Measurements from ENCODE around the gene MRPS6.

MRPS6 gene

DNA sequence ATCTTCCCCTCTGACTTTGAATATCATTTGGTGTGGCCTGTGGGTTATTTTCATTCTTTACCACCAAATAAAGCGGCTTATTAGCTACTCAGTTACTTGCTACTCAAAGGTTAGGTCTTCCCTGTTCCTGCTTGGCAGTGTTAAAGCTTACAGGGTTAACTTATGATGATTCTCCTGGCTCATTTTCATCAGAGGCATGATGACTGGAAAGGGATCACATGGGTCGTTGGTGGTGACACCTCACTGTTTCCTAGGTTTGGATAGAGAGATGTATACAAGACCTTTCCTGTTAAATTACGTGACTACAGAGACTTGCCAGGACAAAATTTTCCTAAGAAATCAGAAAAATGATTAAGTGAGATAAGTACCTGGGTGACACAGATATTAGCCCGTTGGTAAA, 27.4 kb downstream of the MRPS6 start:
- DNase-seq (ENCODE audit: low read depth), result no peak

DNA sequence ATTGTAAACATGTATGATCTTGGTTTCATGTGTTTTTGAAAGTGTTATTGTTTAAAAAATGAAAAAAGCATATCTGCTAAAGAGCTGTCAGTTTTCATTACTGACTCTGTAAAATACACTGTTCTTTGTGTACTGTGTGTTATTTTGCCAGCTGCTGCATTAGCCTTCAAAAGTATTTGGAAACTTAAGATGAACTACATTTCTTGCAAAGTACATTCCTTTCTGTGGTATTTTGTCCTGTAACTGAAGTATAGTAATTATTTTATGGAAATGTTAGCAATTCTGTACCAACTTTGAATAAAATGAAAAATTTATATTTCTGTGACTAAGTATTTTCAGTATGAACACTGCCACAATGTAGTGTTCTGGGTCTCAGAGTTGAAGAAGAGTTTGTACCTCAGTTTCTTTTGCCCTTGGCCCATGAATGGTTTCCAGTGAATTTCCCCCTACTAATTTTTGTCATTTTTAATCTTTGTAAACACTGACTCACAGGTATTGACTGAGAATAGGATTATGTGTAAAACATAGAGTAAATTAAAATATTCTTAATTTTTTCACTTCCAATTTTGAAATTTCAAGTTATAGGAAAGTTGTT, 32.7 kb downstream of the MRPS6 start:
- peak; percentile 37 for DNase-seq (ENCODE audit: low read depth)

DNA sequence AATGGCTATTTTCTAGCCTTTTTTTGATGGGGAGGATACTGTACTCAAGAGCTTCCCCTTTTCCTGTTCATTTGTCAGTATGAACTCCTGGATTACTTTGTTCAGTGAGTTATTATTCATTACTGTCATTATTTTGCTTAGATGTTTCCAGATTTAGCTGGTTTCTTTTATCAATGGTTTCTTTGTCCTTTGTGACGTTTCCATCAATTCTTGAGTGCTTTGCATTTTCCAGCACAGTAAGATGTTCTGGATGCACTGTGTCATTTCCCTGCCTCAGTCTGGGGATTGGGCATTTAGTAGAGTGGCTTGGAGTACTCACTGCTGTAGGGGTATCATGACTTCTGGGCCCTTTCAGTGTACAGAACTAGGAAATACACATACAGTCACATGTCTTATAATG, 34.2 kb downstream of the MRPS6 start:
- DNase-seq (ENCODE audit: low read depth), result no peak

DNA sequence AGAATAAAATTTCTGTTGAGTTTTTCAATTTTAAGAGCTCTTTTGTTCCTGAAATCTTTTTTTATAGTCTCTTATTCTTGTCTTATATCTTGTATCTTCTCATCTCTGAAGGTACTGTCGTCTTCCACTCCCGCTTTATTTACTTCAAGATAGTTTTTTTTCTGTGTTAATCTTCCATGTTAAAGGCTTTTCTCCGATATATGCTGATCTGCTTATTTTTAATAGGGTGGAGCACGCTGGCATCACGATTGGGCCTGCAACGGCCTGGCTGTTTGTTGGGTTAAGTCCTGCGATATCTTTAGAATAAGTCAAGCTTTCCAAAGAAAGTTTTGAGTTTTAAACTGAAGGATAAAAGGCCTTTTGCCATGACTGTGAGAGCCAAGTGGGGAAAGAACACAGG, 35.7 kb downstream of the MRPS6 start:
- no peak for DNase-seq (ENCODE audit: low read depth)

DNA sequence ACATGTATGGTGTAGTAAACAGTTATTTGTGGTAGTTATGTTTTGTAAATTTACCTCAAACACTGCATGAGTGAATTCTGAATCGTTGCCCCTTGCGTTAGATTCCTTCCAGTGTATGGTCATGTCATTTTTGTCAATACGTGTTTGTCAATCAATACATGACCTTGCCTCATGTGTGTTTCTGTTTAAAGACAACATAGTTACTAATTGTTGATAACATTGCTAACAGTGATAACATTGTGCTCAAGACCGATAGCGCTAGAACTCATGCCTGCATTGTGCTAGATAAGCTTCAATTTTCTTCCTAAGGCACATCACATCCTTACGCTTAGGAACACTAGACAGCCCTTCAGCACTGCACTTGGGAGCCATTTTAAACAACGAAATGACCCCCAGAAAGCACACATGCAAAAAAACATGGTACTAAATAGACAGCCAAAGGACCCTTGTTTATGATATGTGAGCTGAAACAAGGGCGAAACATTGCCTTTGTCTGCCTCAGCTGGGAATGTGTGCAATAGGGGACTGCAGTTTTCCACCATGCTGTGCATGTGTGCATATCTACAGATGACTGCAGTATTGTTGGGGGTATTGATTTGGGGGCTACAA, 37.3 kb downstream of the MRPS6 start:
- DNase-seq (ENCODE audit: low read depth), result no peak

DNA sequence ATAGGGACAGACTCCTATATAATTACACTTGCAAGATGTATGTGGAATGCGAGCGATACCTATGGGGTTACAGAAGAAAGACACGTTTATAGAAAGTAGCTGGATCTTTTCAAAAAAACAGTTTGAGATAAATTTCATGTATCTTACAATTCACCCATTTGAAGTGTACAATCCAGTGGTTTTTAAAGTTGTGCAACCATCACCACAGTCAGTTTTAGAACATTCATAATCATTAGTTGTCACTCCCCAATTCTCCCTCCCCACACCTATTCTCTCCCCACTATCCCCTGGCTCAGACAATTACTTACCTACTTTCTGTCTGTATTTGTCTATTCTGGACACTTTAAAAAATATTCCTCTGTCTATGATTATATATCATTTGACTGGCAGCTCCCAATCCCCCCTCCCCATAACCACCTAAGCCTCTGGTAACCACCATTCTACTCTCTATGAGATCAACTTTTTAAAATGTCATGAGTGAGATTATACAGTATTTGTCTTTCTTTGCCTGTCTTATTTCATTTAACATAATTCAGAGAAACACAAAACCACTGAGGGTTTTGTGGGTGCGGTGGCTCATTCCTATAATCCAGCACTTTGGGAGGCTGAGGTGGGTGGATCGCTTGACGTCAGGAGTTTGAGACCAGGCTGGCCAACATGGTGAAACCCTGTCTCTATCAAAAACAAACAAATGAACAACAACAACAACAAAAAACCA, 39.1 kb downstream of the MRPS6 start:
- no peak for DNase-seq (ENCODE audit: low read depth)

DNA sequence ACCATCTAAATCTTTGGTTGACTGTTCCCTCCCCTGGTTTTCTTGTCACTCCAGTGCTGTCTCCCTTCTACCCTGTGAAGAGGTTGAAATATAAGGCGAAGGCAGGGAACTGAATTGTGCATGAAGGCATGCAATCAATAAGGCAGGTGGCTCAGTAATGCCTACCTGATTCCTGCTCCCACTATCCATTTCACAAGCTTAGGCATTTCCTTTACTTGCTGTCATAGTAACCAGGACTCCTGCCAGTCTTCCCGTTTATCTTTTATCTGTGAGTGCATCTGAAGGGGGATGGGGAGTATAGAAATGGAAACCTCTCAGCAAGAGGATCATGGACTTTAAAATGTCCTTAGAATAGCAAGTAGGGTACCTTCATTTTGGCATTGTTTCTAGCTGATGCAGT, 40.5 kb downstream of the MRPS6 start:
- peak; percentile 44 for DNase-seq (ENCODE audit: low read depth)

DNA sequence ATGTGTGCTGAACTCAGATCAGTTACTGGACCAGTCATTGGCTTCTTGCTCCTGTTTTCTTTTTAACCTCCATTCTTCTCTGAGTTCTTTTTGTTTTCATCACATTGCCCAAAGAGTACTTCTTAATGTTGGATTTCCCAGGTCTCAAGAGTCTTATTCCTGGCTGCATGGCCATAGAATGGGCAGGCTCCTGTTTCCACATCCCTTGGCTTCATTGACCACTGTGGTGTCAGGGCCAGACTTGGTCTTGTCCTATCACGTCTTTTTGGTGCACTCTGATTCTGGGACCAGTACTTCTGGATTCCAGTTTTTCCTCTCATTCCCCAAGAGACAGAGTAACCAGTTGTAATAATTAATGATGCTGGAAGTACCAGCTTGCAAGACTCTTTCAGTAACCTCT, 41.8 kb downstream of the MRPS6 start:
- no peak for DNase-seq (ENCODE audit: low read depth)

DNA sequence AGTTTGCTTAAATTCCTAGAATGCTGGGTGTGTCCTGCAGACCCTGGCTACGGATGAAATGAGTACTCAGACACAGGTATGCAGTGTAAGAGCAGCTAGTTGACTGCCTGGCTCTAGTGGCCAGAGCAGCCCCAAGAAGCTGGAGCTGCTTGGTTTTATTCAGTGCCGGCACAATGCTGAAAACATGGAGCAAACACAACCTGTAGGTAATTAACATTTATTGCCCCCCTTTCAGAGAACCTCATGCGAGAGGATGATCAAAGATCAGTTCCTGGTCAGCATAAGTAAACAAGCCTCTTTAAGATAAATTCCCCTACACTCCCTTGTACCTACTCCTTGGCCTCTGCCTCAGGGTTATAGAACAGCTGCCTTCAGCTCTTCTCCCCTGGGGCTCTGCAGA, 43.2 kb downstream of the MRPS6 start:
- no peak for DNase-seq (ENCODE audit: low read depth)

DNA sequence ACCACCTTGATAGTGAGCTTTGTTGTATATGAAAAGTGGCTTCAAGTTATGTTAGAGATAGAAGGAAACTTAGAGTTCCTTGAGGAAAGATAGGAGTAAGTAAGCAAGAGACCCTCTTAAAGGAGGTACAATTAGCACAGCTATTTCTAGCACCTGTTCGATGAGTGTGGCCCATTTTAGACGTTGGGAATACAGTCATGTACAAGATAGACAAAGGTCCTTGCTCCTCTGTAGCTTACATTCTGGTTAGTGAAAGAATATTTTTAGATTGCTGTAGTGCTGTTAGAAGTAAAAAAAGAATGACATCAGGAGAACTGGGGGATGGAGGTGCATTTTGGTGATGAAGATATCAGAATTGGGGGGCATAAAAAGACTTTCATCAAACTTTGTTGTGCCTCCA, 47.5 kb downstream of the MRPS6 start:
- DNase-seq (ENCODE audit: low read depth), result no peak

DNA sequence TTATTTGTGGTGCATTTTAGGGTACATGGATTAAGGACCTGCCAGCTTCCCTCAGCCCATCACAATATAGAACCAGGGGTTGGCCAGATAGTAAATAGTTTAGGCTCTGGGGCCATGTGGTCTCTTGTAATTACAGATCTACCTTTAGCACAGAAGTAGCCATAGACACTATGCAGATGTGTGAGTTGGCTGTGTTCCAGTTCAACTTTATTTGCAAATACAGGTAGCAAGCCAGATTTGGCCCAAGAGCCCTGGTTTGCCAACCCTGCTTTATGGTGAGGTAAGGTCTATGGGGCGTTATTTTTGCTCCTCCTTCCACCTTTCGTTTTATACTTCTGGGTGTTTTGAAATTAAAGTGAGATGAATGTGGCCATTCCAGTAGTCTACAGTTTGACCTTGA, 48.7 kb downstream of the MRPS6 start:
- DNase-seq (ENCODE audit: low read depth), result no peak

DNA sequence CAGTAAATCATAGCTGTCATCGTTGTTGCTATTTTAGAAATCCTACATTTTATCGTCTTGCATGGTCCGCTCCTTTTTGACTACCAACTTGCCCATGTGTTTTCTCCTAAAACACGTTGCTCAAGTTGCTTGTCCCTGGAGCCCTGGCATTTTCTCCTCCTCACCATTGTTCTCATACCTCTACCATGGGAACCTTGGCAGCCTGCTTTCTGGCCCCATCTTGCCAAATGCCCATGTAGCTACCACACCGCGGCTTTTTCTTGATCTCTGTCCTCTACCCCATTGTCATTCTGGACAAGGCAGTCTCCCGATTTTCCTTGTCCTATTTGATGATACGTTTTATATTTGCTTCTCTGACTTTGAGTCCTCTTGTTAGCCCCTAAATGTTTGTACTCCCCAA, 50.2 kb downstream of the MRPS6 start:
- no peak for DNase-seq (ENCODE audit: low read depth)

DNA sequence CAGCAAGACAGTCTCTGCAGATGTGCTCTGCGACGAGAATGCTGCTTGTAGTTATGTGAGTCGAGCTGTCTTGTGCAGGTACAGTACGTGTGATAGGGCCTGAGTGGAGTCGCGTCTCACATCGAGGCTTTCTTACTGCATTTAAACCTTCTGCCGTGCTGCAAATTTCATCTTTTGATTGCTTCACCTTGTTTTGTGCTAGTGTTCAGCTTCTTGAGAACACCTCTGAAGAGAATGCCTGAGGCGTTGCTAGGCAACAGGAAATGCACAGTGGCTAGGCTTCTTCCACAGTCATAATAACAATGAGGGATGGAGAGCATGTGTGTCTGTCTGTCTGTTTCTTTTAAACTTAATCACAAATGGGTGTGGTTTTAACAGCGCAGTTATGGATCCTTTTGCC, 52.9 kb downstream of the MRPS6 start:
- peak; percentile 68 for DNase-seq (ENCODE audit: low read depth)

DNA sequence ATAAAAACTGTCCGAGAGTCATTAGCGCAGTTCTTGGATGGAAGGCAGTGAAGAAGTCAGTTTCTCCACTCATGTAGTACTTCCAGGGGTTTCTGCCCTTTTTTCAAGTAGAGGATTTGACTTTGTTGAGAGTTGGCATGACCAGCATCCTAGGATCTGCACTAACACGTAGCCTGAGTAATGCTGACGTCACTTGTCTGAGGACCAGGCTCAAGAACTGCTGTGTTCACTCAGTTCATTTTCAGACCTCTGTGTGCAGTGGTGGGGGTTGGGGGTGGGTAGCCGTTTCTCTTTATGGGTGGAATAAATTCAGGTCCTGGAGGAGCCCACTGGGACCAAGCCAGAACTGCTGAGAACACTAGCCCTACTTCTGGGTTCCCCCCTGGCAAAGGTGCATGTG, 53.3 kb downstream of the MRPS6 start:
- peak; percentile 62 for DNase-seq (ENCODE audit: low read depth)

DNA sequence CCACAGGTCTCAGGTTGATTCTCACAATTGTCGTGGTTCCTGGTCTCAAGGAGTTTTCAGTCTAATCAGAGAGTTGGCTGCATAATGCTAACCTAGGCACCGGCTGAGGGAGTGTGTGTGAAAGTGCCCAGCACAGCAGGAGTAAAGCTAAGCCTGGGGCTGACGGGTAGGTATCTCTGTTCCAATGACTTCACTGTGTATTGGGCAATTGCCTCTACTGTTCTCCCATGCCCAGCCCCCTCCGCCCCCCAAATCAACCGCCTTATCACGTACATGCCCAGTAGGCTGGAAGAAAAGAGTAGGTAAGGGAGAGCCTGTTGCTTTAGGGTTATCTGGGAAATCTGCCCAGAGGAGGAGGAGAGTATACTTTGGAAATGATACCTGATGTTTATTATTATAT, 54.7 kb downstream of the MRPS6 start:
- no peak for DNase-seq (ENCODE audit: low read depth)

DNA sequence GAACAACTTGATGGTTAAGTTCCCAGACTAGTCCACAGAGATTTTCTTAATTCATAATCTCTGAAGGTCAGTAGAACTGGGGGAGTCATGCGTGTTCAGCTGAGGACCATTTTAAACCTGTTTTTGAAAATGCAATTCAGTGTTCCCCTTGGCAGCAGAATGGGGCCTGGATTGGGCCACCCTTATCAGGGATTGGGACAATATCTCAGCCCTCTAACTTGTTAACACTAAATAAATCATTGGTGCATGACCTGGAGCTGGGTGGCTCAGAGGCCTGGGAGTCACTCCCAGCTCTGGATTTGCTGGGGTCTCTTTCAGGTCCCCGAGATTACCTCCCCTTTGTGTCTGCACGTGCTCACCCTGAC, 55.3 kb downstream of the MRPS6 start:
- no peak for DNase-seq (ENCODE audit: low read depth)

DNA sequence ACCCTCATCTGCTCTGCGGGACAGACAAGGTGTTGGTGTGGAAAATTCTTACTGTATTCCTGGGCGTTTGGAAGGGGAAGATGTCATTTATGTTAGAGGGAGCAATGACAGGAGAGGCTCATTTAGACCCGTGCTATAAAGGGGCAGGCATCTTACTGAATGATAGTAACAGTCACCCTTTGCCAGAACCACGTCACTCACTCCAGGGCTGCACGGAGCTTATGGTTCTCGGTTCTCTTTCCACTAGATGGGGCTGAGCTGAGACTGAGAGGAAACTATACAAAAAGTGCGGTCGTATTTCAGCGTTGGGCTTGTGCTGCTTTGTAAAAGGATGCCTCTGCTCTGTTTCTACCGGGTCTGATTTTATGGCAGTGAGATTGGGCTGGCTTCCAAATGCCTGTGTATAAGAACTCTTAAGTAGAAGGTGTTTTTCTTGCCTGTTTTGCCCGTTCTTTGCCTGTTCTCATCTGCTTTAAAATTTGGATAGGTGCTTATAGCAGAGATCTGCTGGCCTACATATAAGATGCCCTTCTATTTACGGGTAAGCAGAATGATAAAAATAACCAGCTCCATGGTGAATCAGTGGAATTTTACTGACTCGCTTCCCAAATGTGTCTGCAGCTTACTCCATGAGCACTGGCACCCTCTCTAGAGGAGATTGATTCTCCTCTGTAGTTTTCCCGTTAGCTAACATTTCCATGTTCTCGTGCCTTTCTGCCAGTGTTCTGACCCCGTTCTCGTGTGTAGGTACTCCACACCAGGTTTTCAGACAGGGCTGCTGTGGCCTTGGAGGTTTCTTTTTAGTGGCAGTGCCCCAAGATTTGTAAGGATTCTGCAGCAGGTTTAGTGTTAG, 55.9 kb downstream of the MRPS6 start:
- DNase-seq (ENCODE audit: low read depth), result peak; percentile 92

DNA sequence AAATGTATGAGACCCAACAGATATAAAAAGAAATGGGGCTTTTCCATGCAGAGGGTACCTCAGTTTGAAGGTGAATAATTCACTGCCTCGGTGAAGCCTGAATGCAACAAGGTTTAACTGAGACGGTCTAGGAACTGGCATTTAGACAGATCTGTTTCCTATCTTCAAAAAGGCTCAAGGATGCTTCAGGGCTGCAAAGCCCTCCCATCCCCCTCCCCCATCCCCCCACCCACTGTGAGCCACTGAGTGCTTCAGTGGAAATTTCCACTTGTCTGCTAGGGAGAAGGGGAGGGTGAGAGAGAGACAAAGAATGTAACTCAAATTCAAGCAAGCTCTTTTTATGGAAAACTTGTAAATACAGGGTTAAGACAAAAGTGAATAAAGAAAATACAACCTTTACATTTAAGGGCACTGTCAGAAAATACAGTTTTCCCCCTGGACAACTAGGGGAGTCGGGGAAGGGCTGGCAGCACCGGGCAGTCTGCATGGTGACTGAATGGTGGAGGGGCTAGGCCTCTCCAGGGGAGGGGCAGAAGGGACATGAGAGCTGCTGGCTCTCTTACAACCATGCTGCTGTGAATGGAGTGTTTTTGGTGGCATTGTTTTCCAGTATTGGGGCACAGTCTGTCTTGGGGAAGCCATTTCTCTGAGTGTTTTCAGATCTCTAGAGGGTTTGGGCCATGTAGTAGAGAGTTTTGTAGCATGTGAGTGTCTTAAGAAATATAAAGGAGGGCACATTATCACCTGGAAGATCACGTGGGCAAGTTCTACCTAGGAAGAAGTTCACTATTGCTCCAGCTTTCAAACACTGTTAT, 56.7 kb downstream of the MRPS6 start:
- peak; percentile 70 for DNase-seq (ENCODE audit: low read depth)

DNA sequence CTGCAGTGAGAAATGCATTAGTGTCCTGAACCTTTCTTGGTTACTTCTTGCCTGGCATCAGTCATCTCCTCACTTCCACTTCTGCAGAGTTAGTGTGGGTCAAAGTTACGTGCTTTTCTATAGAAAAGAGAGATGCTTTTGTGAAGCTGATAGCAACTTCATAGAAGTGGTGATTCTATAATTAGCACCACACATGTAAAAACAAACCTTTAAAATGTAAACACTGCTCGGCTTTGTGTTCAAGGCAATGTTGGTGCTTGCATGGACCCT, 57.3 kb downstream of the MRPS6 start:
- no peak for DNase-seq (ENCODE audit: low read depth)

DNA sequence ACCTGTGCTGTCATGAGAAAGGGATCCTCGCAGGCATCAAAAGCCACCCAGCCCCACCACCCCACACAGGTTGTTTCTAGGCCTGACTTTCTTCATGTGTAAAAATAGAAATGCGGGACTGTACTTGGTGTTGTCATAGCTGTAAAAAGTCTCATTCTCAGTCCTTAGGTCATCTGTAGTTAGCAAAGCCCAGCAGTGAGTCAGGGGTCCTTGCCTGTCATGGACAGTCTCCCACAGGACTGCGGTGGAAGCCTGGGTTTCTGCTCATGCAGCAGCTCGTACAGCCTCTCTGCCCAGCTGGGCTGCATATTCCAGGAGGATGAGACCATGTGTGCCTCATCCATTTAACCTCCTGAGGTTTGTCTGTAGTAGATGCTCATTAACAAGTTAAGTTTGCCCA, 58.2 kb downstream of the MRPS6 start:
- peak; percentile 7 for DNase-seq (ENCODE audit: low read depth)

DNA sequence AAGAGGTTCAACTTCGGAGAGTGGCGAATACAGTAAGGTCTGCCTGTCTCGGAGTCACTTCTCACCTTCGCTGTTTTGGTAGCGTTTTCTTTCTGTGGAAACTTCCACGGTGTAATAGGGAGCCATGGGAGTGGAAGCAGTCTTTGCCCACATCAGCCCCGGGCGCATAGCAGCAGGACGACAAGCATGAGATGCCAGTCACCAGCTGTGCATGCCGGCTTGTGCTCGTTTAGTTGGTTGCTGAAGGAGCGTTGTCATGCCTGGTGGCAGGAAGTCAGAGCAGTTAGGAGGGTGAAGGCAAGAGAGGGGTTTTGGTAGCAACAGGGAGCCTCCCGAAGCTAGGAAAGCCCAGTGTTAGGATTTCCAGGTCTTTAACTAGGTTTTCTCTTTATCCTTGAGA, 58.8 kb downstream of the MRPS6 start:
- no peak for DNase-seq (ENCODE audit: low read depth)

DNA sequence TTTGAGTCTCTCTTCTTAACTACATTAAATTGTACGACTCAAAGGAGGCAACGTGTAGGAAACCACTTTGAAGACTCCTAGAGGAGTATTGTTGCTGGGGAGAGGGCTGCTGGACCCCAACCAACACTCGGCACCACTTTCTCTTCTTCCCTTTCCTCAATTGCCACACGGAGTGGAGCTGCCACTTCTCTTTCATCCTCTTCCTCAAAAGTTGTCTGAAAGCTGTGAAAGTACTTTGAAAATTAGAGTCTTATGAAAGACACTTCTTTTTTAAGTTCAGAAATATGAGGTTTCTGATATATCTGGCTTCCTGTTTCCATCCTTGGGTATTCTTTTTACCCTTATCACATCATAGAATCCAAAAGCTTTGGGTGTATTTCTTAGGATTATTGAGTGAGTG, 59.5 kb downstream of the MRPS6 start:
- DNase-seq (ENCODE audit: low read depth), result no peak
